ENCODE measurements around the gene GALNT10. TPM values are rescaled to one million over a fixed set of nuclear protein-coding genes. Genes with fewer than 3 reads are reported as not detected.

GALNT10 gene
- total RNA-seq, 1 experiment from 2014 or later = 32.3 TPM

GRCh38 chr5:154405078-154405792 lies 214.7 kb downstream of the GALNT10 start:
- peak; percentile 81 for DNase-seq (ENCODE audit: low spot score)

- DNase-seq (ENCODE audit: low spot score) = peak; percentile 89
These were observed 215.7 kb downstream of the GALNT10 start for GRCh38 chr5:154406231-154406630.

GRCh38 chr5:154406826-154407225 lies 216.3 kb downstream of the GALNT10 start:
- no peak for DNase-seq (ENCODE audit: low spot score)

DNA sequence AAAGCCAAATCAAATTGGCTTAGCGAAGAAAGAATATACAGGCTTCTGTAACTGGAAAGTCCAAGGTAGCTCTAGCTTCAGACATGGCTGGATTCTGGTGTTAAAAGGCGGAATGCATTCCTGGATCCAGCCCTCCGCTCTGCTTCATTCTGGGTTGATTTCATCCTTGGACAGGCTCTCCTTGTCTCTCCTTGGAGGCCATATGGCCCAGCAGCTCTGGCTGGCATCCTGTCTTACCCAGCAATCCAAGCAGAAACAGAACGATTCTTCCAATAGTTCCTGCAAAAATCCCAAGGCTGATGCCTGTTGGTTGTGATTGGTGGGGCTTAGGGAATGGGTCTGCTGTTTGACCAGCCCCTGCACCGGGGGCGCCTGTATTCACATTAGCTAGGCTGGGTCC lies 218.3 kb downstream of the GALNT10 start:
- no peak for DNase-seq (ENCODE audit: low spot score)

DNA sequence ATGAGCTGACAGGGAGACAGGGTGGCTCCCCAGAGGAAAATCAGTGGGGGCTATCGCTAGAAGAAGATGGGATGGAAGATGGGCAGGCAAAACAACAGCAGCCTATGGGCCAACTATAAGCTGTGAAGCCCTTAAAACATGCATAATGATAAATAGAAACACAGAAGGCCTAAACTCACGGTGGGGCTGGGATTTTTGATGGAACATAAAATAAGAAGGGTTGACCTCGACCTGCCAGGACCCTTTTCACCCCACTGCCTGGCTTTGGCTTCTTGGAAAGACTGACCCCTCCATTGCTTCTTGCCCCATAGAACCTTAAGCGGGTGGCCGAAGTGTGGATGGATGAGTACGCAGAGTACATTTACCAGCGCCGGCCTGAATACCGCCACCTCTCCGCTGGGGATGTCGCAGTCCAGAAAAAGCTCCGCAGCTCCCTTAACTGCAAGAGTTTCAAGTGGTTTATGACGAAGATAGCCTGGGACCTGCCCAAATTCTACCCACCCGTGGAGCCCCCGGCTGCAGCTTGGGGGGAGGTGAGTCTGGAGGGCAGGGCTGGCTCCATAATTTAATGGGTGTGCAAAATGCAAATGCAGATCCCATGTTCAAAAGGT lies 218.8 kb downstream of the GALNT10 start:
- DNase-seq (ENCODE audit: low spot score) = no peak

DNA sequence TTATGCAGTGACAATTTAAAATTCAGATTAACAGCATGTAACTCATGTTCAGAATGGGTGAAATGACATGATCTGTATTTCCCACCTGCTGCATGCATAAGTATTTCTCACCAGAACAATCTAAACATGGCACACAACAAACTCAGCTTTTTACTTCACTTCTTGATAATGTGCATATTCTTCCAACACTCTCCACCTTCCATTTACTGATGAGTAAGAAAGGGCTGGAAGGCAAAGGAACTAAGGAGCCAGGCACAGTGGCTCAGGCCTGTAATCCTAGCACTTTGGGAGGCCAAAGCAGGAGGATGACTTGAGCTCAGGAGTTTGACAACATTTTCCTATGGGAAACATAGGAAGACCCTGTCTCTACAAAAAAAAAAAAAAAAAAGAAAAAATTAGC lies 219.5 kb downstream of the GALNT10 start:
- DNase-seq (ENCODE audit: low spot score) = no peak

DNA sequence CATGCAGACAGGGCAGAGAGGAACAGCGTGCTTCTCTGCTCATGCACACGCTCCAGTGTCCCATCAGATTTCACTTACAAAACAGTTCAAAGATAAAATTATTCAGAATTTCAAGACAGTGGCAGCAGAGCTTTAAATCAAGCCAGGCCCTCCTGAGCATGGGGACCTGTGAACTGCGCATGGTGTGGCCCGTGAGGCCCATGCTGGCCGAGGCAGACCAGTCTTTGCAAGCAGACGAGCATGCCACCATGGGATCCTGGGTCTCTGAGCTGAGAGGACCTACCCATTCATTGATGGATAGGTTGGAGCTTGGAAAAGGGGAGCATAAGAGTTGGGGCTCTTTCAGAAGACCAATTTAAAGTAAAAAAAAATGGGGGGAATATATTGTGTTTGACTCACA lies 220.3 kb downstream of the GALNT10 start:
- no peak for DNase-seq (ENCODE audit: low spot score)

- no peak for DNase-seq (ENCODE audit: low spot score)
These were observed 220.8 kb downstream of the GALNT10 start for GRCh38 chr5:154411338-154411737.

DNA sequence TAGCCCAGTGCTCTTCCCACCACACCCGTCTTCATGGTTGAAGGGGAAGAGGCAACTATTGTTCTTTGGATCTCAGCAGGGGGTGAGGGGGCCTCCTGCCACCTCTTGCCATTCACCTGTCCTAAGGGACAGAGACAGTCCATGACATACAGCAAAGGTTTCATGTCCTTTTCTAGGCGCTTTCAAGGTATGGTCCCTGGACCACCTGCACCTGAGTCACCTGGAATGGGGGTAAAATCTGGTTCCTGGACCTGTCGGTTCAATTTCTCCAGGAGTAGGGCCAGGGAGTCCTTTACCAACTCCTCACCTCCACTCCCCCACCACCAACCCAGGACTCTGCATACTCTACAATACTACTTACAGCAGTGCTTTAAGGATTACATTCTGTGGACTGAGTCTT lies 221.8 kb downstream of the GALNT10 start:
- DNase-seq (ENCODE audit: low spot score) = no peak

- no peak for DNase-seq (ENCODE audit: low spot score)
These were observed 222.4 kb downstream of the GALNT10 start for GRCh38 chr5:154412925-154413324.

- DNase-seq (ENCODE audit: low spot score) = no peak
These were observed 224.6 kb downstream of the GALNT10 start for GRCh38 chr5:154415114-154415513.

GRCh38 chr5:154418344-154418820 lies 227.8 kb downstream of the GALNT10 start:
- no peak for DNase-seq (ENCODE audit: low spot score)

- no peak for DNase-seq (ENCODE audit: low spot score)
These were observed 228.7 kb downstream of the GALNT10 start for GRCh38 chr5:154419236-154419635.

GRCh38 chr5:154421868-154422267 lies 231.3 kb downstream of the GALNT10 start:
- no peak for DNase-seq (ENCODE audit: low spot score)

- DNase-seq (ENCODE audit: low spot score) = no peak
These were observed 231.8 kb downstream of the GALNT10 start for GRCh38 chr5:154422298-154422697.

- no peak for DNase-seq (ENCODE audit: low spot score)
These were observed 237.7 kb downstream of the GALNT10 start for GRCh38 chr5:154428208-154428607.

DNA sequence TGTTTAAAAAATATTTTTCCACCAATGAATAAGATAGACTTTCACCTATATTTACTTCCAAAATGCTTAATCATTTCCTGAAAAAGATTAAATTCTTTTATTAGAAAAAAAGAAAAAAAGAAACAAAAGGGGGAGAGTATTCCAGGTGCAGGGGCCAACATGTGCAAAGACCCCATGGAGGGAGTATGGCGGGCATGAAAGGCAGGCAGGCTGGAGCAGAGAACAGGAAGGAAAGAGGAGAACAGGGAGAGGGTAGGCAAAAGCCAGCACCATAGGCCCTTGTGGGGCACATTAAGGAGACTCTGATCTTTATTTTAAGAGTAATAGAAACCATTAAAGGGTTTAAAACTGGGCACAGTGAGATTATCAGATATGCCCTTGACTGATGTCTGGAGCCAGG lies 238.8 kb downstream of the GALNT10 start:
- no peak for DNase-seq (ENCODE audit: low spot score)

- no peak for DNase-seq (ENCODE audit: low spot score)
These were observed 239.9 kb downstream of the GALNT10 start for GRCh38 chr5:154430466-154430865.

DNA sequence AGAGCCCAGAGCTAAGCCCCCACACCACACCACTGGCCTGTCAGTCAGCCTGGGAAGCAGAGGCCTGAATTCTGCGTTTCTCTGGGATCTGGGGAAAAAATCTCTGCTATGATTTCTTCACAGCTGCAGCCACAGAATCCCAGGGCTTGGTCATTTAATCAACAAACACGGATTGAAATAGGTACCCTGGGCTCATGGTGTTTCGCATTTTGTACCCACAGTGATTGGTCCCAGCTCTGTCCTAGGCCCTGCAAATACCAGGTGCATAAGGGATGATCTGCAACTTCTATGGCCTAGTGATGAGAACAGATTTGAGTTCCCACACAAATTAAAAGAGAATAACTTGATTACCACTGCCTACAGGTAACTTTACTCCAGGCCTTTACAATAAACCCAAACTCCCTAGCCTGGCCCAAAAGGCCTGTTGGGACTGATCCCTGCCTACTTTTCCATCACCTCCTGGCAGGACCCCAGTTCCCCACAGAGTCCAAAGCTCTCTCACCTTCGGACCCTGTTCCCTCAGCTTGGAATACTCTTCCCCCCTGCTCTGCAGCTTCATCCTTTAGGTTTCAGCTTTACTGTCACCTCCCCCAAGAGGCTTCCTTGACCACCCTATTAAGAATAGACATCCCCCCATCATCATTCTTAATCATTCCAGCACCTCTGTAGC lies 240.6 kb downstream of the GALNT10 start:
- DNase-seq (ENCODE audit: low spot score) = no peak

GRCh38 chr5:154435226-154435625 lies 244.7 kb downstream of the GALNT10 start:
- DNase-seq (ENCODE audit: low spot score) = no peak

DNA sequence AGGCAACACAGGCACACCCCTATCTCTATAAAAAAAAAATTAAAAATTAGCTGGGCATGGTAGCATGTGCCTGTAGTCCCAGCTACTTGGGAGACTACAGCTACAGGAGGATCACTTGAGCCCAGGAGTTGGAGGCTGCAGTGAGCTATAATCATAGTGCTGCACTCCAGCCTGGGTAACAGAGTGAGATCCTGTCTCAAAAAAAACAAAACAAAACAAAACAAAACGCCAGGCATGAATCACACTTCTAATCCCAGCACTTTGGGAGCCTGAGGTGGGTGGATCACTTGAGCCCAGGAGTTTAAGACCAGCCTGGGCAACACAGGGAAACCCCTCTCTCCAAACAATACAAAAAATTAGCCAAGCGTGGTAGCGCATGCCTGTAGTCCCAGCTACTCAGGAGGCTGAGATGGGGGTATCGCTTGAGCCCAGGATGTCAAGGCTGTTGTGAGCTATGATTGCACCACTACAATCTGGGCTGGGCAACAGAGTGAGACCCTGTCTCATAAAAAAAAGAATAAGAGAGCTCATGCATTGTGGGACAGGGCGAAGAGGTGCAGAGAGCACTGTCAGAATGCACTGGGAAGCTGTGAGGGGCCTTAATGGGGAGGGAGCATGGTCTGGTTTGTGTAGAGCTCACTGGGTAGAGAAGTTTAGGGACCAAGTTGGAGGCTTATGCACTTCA lies 246.9 kb downstream of the GALNT10 start:
- DNase-seq (ENCODE audit: low spot score) = no peak

GRCh38 chr5:154440540-154440939 lies 250.0 kb downstream of the GALNT10 start:
- no peak for DNase-seq (ENCODE audit: low spot score)
